Putamen (tissue), 1 donor: Measurements from ENCODE around the gene MISP3.

Source experiments
- DNase-seq: peaks from one replicate; pipeline ENCODE4 v3.0.0-alpha.2; 2016; ENCODE audit warnings: low spot score

MISP3 gene

DNA sequence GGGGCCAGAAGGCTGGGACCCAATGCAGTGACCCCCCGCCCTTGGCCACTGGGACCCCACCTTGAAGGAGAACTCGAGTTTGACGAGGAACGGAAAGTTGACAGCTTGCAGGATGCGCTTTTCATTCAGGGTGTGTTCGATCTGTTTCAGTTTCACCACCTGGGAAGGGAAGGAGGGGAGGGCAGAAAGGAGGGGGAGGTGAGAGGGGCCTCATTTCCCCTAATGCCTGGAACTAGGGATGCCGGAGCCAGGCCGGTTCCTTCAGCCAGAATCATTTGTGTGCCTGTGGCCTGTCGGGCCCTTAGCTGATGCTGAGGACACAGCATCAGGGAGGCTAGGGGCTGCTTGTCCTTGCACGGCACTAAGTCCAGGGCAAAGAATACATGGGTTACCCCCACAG lies 30.2 kb downstream of the MISP3 start:
- no peak for DNase-seq

DNA sequence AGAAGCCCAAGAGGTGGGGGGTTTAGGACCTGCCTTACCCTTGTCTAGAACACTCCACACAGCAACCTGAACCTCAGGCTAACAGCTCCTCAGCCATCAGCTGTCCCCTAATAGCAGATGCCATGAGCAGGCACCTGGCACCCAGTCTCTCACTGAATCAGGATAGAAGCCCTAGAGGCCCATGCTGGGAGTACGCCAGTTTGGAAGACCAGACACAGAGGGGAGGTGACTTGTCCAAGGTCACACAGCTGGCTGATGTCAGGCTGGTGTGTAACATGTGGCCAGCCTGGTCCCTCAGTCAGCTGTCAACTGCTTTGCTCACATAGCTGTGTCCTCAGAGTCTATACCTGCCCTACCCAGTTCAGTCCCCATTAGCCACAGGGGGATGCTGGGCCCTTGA lies 30.7 kb downstream of the MISP3 start:
- DNase-seq = no peak

DNA sequence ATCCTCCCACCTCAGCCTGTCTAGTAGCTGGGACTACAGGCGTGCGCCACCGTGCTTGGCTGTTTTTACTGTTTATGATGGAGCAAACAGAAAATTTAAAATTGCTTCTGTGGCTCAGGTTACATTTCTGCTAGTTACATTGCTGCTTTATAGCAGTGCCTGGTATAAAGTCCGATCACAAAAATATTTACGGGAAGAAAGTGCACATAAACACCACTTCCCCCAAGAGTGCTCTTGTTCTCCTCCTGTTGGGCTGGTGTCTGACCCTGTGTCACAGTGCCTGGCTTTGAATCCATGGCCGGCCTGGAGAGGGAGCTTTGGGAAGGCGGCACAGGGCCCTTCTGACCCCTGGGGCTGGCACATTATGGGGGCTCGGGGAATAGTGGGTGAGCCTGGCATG lies 33.1 kb downstream of the MISP3 start:
- no peak for DNase-seq

DNA sequence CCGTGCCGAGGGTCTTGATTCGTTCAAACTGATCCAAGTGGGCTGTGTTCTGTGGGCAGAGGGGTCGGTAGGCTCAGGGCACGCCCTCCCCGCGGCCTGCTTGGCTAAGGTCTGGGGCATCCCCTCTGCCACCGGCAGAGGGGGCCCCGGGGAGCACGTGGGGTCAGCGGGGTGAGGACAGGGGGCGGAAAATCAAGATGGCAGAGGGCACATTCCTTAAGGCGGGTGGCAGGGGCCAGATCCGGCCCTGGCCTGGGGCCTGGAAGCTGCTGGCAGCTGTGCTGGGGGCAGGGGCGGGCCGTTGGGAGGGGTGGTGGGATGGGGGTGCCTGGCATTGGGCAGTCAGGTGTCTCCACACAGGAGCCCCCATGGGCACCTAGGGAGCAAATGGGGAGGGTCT lies 34.3 kb downstream of the MISP3 start:
- no peak for DNase-seq

DNA sequence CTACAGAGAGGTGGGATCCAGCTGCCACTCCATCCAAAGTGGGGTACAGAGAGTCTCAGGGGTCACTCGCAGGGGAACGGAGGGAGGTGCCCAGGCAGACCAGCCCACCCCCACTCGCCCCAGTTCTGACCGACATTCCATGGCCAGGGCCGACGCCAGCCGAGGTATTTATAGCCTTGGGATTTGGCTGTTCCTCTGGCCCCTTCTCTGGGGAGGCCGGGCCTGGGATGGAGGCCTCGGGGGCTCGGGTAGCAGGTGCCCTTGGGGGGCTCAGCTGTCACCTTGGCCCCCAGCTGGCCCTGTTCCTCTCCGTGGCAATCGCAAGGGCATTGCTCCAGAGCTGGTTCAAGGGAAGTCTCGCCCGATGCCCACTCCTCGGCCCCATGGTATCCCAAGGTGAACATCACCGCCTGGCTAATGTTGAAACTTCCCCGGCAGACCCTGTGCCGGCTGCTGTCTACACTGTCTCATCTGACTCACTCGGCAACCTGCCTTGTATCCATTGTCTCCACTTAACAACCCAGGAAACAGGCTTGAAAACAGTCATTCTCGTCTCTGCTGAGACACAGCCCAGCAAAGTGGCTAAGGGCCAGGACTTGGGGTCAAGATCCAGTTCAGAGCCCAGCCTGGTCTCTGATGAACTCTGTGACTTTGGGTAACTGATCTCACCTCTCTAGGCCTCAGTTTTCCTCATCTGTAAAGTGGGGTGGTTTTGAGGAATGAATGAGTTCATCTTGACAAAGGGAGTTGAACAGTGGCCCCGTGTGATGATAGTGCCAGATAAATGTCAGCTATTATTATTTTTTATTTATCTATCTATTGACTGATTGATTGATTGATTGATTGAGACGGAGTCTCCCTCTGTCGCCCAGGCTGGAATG lies 35.2 kb downstream of the MISP3 start:
- no peak for DNase-seq

DNA sequence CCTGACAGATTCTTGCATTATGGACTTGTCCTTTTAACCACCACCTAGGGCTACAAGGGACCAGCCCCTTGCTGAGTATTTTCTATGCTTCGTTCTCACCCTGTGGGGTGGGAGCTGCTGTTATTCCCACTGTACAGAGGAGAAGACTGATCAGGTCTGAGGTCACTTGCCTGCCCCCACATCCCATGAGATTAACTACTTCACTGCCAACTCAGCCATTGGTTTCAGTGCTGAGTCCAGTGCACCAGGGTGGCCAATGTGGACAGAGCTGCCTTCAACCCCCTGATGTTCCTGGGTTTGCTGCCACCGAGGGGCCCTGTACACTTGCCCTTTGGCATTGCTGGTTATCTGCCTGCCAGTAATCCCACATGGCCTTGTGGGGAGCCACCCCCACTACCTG lies 38.1 kb downstream of the MISP3 start:
- no peak for DNase-seq

DNA sequence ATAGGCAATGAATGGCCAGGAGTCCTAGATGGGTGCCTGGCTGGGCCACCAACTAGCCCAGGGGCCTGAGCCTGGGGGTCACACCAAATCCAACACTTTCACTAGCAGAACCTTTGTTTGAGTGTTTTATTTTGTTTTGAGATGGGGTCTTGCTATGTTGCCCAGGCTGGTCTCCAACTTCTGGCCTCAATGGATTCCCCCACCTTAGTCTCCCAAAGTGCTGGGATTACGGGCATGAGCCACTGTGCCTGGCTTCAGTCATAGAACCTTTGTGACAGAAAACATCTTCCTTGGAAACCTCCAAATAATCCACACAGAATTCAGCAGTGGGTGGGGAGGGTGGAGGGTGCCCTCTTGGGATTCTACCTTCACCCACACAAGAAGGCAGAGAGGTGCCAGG lies 38.9 kb downstream of the MISP3 start:
- DNase-seq = no peak

DNA sequence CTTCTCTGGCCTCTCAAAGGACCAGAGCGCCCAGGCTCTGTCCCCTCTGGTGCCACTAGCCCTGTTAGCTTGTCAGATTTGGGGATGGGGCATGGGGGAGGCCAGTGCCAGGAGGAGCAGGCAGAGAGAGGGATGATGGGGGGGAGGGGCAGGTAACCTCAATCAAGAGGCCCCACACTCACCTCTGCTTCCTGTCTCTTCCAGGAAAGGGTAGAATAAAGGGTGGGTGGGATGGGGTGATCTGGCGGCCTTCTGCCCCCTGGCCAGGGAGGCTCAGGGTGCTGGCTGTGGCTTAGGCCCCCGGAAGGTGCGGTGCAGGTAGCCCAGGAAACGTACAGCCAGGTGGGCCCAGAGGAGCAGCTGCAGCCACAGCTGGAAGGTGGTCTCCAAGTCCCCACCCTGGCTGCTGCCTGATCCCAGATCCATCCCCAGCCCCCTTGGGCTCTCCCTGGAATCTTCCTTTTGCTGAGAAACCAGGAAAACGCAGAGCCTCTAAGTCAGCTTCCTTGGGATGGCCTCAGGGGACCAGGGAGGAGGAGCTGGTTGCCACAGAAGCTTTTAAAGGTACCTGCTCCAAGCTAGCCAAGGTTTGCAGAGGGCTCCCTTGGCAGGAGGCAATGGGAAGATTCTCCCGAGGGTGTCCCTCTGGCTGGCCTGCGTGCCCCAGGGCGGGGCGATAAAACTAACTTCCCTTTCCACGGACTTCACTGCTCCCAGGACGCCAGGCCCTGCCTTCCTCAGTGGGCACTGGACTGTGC lies 39.6 kb downstream of the MISP3 start:
- no peak for DNase-seq

DNA sequence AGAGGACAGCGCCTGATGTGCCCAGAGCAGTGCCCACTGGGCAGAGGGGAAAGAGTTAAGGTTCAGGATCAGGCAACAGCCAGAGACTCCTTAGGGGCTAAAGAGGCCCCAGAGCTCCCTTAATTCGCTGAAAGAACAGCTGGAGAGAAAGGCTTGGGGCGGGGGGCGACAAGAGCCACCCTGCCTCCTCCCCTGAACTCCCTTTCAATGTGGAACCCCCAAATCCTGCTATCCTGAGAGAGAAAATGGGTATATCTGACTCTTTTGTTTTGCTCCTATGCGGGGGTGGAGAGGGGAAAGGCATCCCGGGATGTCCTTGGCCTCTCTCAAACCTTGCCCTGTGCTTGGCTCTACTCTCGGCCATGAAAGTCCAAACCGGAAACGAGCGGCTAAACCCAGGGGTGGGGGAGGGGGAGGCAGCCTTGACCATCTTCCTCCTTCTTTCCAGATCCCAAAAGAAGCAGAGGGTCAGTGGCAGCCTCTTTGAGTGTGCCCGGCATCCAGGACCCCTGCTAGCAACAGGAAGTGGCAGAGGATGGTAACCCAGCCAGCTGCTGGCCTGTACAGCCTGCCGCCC lies 40.3 kb downstream of the MISP3 start:
- DNase-seq = no peak

DNA sequence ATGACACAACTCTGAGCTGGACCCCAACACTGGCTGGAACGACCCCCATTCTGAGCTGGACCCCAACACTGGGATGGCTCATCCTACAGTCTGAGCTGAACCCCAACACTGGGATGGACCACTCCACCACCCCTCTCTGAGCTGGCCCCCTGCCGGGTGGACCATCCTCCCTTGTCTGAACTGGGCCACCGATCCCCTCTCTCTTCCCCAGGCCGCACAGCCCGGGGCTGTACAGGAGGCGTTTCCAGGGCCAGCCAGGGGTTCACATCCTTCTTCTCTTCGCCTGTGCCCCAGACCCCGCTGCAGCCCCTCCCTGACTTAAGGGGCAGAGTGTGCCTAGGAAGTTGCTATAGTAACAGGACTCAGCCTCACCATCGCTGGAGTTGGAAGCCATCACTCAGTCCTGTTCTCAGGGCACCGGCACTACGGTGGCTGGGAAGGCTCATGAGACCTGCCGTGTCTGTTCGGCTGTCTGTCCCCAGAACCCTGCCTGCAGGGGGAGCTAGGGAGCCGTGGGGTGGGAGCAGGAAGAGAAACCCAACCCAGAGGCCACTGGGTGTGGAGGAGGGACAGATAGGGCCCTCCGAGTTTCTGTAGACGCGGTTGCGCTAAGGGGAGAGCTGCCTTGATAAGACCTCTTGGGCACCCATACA lies 41.3 kb downstream of the MISP3 start:
- DNase-seq = no peak

DNA sequence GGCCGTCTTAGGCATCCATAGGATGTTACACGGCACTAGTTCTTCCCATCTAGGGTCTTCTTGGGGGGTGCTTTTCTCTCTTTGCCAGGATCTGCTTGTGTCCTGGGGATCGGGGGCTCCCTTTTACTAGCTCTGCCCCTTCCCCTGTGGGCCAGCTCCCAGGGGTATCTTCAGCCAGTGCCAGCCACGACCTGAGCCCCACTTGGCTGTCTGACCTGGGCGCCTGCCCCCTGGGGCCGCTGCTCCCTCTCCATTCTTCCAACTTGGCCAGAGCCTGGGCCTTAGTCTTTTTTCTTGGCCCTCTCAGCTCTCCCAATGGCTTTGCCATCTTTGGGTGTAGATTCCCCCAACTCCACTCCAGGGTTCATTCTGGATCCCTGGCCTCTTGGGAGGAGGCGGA lies 41.9 kb downstream of the MISP3 start:
- DNase-seq = no peak

DNA sequence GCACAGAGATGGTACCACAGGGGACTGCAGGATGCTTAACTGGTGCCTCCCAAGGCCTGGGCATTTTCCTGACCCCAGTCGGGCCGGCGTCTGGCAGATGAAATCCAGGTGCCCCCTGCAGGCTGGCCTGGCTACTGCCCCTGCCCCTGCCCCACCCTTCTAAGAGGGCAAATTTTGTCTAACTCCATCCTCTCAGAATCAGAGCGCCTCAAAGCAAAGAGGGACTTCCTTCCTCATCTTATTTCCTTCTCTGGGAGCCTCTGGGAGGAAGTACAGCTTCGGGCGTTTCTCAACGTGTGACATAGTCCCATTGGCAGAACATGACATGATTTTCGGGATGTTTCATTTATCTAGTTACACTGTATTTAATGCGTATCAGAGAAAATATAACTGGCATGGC lies 42.3 kb downstream of the MISP3 start:
- DNase-seq = no peak

DNA sequence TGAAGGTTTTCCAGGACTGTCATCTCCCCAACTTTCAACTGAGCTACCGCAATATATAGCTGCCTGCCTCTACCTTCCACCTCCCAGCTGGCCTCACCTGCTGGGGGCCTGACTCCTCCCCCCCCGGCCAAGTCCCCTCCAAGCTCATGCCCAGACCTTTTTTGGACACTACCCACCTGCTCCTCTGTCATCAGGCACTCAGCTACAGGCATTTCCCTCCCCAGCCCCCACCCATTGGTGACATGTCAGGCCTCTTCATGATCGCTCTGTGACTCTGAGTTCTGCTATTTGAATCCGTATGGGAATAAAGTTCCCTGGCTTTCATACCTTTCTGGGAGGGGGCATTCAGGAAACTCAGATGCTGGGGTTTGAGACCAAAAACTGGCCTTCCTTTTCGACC lies 43.2 kb downstream of the MISP3 start:
- no peak for DNase-seq

DNA sequence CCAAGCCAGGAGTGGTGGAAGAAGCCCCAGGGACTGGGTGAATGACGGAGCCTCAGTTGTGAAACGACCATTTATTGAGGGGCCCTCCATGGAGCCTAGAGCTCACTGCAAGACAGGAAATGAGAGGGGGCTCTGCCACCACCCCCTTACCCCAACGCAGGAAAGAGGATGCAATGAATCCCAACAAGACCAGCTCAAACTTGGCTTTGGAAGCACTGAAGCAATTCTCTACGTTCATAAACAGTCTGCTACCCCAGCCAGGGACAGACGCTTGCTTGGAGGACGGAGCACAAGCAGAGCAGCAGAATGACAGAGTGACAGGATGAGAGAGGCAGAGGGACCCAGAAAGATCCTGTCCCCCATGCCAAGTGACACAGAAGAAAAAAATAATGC lies 43.9 kb downstream of the MISP3 start:
- DNase-seq = no peak

DNA sequence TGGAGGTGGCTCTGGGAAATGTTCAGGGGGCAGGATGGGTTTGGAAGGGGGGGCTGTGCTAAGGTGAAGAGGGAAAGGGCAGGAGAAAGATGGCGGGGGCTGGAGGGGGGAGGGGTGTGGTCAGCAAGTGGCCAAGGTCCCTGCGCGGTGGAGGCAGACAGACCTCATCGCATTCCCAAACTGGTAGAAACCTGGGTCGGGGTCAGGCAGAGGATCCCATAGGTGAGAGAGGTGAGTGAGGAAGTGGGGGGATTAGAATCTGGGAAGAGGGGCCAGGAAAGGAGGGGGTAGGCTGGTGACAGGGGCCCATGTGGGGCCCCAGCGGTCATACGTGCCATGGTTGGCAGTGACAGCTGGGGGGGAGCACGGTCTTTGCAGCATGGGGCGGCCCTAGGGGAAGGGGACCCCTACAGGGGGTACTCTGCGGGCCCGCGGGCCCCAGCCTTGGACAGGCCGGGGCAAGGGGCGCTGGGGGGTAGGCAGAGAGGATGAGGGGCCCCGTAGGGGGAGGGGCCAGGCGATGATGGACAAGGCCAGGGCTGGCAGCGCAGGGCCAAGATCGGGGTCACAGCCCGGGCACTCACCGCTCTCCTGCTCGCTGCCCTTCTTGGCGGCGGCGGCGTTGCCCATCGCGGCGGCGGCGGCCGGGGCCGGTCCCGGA lies 44.5 kb downstream of the MISP3 start:
- no peak for DNase-seq

DNA sequence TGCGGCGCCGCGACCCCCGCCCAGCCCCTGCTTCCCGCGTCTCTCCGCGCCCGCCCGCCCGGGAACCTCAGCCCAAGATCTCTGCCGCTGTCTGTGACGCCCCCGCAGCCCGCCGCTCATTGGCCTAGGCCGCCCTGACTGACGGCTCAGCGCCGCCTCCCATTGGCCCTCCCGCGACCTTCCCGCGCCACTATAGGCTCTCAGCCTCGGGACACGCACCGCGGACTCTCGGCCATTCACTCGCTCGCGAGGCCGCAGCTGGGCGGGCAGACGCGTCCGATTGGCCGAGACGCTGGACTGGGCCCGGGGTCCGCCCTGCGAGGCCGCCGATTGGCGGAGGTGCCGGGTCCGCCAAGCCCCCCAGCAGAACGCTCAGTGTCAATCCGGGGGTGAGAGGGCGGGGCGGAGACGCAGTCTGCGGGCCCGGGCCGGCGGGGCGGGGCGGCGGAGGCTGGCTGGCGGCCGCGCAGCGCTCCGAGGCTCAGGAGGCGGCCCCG lies 45.1 kb downstream of the MISP3 start, which contains the start of gene PRKACA:
Gene PRKACA (minus strand): TSS at position 95 of the 497 bp plus-strand sequence. CDS start 215 bp downstream, outside the sequence.
- DNase-seq = peak; percentile 99

DNA sequence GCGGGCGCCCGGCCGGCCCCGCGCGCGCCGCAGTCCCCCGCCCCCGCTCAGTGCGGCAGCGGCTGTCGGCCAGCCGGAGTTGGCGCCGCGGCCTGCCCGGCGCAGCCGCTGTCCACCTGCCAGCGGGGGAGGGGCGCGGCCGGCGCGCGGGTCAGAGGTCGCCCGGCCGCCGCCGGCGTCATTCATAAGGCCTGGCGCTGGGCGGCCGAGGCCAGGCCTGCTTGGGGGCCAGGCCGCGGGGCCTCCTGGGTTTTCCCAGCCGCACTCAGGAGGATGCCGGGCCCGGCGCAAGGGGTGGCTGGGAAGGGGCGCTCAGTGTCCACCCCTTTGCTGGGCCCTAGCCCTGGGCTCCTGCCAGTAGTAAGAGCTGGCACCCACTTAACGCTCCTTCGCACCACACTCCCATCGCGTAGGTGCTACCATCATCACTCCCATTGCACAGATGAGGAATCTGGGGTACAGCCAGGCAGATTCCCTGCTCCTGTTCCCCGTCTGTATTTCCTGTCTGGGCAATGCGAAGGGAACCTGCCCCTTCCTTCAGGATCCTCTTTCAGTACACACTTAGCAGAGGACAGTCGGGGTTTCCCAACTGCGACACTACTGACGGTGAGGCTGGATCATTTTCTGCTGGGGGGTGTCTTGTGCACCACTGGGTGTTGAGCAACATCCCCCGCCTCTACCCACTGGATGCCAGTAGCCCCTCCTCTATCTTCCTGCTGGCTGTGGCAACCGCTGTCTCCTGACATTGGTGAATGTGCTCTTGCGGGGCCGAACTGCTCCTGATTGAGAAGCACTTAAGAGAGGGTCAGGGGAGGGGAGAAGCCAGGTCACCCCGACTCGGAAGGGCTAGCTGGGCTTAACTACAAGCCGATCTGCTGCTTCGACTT lies 45.8 kb downstream of the MISP3 start:
- peak; percentile 74 for DNase-seq

DNA sequence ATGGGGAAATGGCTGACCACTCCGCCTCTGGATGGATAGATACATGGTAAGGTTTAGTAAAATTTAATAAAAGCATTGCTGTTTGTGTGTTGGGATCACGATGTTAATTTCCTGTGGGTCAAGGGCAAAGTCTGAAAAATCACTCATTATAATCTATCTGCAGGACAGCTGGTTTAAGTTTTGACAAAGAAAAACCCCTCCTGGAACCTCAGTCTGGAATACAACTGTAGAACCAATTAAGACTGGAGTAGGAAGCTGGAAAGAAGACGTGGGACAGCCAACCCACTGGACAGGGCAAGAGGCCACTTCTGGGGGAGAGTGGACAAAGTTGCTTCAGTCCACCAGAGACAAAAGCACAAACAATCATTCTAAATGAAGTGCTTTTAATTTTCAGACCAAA lies 46.6 kb downstream of the MISP3 start:
- no peak for DNase-seq

DNA sequence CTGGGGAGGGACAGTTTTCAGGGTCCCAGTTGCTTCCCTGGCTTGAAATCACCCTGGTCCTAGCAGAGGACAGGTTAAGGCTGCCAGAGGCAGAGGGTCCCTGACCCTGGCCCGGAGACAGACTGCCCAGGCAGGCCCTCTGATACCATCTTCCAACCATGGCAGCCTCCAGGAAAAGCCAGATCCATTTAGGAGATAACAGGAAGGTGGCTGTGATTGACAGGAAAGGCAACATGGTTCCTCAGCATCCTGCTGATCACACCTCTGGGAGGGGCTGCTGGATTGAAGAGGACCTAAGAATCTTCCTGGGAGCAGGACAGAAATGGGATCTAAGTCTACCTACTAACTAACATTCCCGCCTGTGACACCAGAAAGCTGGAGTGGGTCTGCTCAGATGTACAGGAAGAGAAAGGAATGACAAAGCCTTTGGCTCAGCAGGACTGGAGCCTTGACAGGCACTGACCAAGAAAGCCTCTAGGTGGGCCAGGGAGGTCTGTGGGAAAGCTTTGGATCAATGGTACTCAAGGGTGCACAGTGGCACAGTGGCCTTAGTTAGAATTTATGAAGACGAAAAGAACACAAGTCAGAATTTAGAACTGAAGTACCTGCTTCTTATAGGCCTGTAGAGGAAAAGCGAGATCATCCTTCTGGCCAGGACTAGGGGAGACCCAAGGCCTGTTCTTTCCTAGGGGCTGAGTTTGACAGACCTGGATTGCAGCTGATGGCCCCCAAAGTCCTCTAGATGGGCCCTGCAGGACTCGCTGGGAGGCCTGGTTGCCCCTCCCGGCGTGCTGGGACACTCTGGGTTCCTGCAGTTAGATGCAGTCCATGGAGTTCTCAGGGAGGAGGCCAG lies 47.3 kb downstream of the MISP3 start:
- no peak for DNase-seq

DNA sequence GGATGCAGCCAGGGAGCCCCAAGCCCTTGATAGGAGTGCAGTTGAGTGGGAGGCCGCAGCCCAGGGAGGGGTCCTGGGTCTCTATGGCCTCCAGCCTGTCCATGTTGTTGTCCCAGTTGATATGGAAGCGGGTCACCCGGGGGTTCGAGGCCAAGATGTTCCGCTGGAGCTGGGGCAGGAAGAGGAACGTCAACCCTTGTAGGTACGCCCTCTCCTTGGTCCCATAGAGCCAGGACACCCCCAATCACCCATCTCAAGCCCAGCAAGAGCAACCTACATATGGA lies 47.9 kb downstream of the MISP3 start:
- no peak for DNase-seq
